Esophagus muscularis mucosa (tissue), 4 donors: ENCODE results near the gene SGK1.

ENCODE experiments used
- CTCF ChIP-seq, 3 experiments: fragments of 200-600 bp in 2 of 3; fragments of 450-650 bp in 1 of 3; sonication (generic) in 2 of 3; IDR thresholded peaks; one replicate each; pipeline ENCODE4 v1.5.1; 2017 to 2019; ENCODE audit warnings: antibody characterized with exemption in 3 of 3, mild to moderate bottlenecking in 2 of 3, moderate library complexity in 1 of 3
- EP300 ChIP-seq: sonication (generic); formaldehyde crosslinking; IDR thresholded peaks from one replicate; pipeline ENCODE4 v1.6.1; 2017; ENCODE audit warnings: antibody characterized with exemption
- POLR2AphosphoS5 ChIP-seq, 2 donors: sonication (generic); formaldehyde crosslinking; IDR thresholded peaks; one replicate each; pipeline ENCODE4 v1.6.1; 2017; ENCODE audit warnings: antibody characterized with exemption in 2 of 2

DNA sequence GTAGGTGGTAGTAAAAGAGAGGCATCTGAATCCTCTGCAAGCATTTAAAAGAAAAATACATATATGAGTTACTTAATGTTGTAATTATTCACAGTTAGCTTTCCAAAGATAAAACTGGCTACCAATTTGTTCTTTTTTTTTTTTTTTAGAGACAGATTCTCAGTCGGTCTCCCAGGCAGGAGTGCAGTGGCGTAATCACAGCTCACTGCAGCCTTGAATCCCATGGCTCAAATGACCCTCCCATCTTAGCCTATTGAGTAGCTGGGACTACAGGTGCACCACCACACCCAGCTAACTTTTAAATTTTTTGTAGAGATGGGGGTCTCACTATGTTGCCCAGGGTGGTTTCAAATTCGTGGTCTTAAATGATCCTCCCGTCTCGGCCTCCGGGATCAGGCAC lies 36.5 kb downstream of the SGK1 start:
- TF ChIP-seq POLR2AphosphoS5 (IDR thresholded peaks at IDR 0.05) (no peak), CTCF (IDR thresholded peaks at IDR 0.05) (no peak), EP300 (no peak)
